OCI-LY1 (cell line): Measurements from ENCODE around the gene JMJD1C.

Experiments
- H2AFZ ChIP-seq: fragments of 200-600 bp; sonication (generic), shearing (Covaris generic); 2 replicates; pipeline ENCODE4 v1.6.0; 2014; ENCODE audit warnings: antibody characterized with exemption, mild to moderate bottlenecking, low read length
- H3F3A ChIP-seq: fragments of 200-600 bp; sonication (generic), shearing (Covaris generic); 2 replicates; pipeline ENCODE4 v1.6.0; 2014; ENCODE audit warnings: mild to moderate bottlenecking, antibody characterized with exemption, low read length, moderate library complexity; ENCODE audit not compliant: insufficient read depth
- H3K27ac ChIP-seq: fragments of 200-600 bp; sonication (generic); 2 replicates; pipeline ENCODE4 v1.5.1; 2014; ENCODE audit warnings: low read length, mixed run types, mild to moderate bottlenecking, low read depth; ENCODE audit not compliant: poor library complexity, severe bottlenecking
- H3K27me3 ChIP-seq: fragments of 200-600 bp; sonication (generic); 2 replicates; pipeline ENCODE4 v1.6.0; 2014; ENCODE audit warnings: antibody characterized with exemption, mild to moderate bottlenecking, low read length, moderate library complexity; ENCODE audit not compliant: insufficient read depth
- H3K36me3 ChIP-seq: fragments of 200-600 bp; sonication (generic); 2 replicates; pipeline ENCODE4 v1.6.1; 2014; ENCODE audit warnings: mild to moderate bottlenecking, antibody characterized with exemption, low read length, moderate library complexity, mixed read lengths; ENCODE audit not compliant: insufficient read depth
- H3K4me1 ChIP-seq: fragments of 200-600 bp; sonication (generic); 2 replicates; pipeline ENCODE4 v1.5.1; 2014; ENCODE audit warnings: mild to moderate bottlenecking, low read length, moderate library complexity; ENCODE audit not compliant: insufficient read depth, severe bottlenecking
- H3K4me2 ChIP-seq: fragments of 200-600 bp; sonication (generic), shearing (Covaris generic); 2 replicates; pipeline ENCODE4 v1.6.1; 2014; ENCODE audit warnings: low read length
- H3K4me3 ChIP-seq: fragments of 200-600 bp; sonication (generic); 2 replicates; pipeline ENCODE4 v1.5.1; 2014; ENCODE audit warnings: low read length, low read depth, mild to moderate bottlenecking, mixed read lengths; ENCODE audit not compliant: poor library complexity, severe bottlenecking
- H3K79me2 ChIP-seq: fragments of 200-600 bp; shearing (Covaris generic); 2 replicates; pipeline ENCODE4 v1.6.1; 2016; ENCODE audit warnings: mixed run types, low read length, mixed read lengths; ENCODE audit not compliant: insufficient read depth
- H3K9ac ChIP-seq: fragments of 200-600 bp; sonication (generic), shearing (Covaris generic); 2 replicates; pipeline ENCODE4 v1.6.1; 2014; ENCODE audit warnings: mild to moderate bottlenecking, low read length, mixed read lengths
- H3K9me2 ChIP-seq: fragments of 200-600 bp; sonication (generic), shearing (Covaris generic); 2 replicates; pipeline ENCODE4 v1.6.1; 2014; ENCODE audit warnings: low read depth, mild to moderate bottlenecking, low read length, mixed read lengths
- H3K9me3 ChIP-seq: fragments of 200-600 bp; shearing (Covaris generic); 2 replicates; pipeline ENCODE4 v1.6.1; 2014; ENCODE audit warnings: low read length, mixed read lengths
- H4K20me1 ChIP-seq: fragments of 200-600 bp; sonication (generic), shearing (Covaris generic); 2 replicates; pipeline ENCODE4 v1.6.0; 2016; ENCODE audit warnings: mild to moderate bottlenecking, low read length; ENCODE audit not compliant: insufficient read depth
- EZH2 ChIP-seq: fragments of 200-600 bp; sonication (generic), shearing (Covaris generic); IDR thresholded peaks from 2 replicates; pipeline ENCODE4 v1.8.0; 2017; ENCODE audit warnings: borderline replicate concordance, mixed run types, mild to moderate bottlenecking, antibody characterized with exemption, low read length, moderate library complexity, mixed read lengths
- TF ChIP-seq, protein P1 (sequence below): fragments of 200-600 bp; sonication (generic), shearing (Covaris generic); IDR thresholded peaks from 2 replicates; pipeline ENCODE4 v1.5.1; 2017; ENCODE audit warnings: mild to moderate bottlenecking, antibody characterized with exemption, low read length, moderate library complexity, mixed read lengths

JMJD1C gene

DNA sequence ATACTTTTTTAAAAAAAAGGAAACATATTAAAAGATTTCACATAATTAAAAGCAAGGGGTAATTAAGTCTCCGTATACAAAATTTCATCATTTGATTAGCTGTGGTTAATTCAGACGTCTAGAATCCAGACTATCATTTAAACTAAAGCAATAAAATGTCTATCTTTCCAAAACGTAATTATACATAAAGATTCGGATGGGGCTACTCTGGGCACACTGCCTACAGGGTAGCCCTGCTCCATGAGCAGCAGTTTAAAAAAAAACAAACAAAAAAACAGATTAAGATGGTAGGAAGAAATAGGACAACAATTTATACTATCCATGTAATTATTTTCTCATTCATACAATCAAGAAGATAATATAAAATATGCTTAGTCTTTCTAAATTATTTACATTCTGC lies 236.6 kb downstream of the JMJD1C start:
- Histone ChIP-seq H3K36me3 (peaks cover 11% of the 10 kb centered on the region; the same call in 1 of the 2 replicates), H3K4me2 (no peak overlapping the region), H3K4me3 (no peak overlapping the region), H4K20me1 (peaks cover 3% of the 10 kb centered on the region; the same call in 1 of the 2 replicates), H3K27ac (no peak overlapping the region), H3K4me1 (peaks cover 19% of the 10 kb centered on the region), H3K9me2 (no peaks in the 10 kb centered on the region), H3F3A (no peaks in the 10 kb centered on the region), H2AFZ (no peak overlapping the region), H3K27me3 (no peaks in the 10 kb centered on the region), H3K79me2 (peaks cover 86% of the 10 kb centered on the region), H3K9me3 (no peaks in the 10 kb centered on the region), H3K9ac (no peak overlapping the region)
- no peak for TF ChIP-seq EZH2
- TF ChIP-seq, protein P1, sequence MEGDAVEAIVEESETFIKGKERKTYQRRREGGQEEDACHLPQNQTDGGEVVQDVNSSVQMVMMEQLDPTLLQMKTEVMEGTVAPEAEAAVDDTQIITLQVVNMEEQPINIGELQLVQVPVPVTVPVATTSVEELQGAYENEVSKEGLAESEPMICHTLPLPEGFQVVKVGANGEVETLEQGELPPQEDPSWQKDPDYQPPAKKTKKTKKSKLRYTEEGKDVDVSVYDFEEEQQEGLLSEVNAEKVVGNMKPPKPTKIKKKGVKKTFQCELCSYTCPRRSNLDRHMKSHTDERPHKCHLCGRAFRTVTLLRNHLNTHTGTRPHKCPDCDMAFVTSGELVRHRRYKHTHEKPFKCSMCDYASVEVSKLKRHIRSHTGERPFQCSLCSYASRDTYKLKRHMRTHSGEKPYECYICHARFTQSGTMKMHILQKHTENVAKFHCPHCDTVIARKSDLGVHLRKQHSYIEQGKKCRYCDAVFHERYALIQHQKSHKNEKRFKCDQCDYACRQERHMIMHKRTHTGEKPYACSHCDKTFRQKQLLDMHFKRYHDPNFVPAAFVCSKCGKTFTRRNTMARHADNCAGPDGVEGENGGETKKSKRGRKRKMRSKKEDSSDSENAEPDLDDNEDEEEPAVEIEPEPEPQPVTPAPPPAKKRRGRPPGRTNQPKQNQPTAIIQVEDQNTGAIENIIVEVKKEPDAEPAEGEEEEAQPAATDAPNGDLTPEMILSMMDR = no peak

DNA sequence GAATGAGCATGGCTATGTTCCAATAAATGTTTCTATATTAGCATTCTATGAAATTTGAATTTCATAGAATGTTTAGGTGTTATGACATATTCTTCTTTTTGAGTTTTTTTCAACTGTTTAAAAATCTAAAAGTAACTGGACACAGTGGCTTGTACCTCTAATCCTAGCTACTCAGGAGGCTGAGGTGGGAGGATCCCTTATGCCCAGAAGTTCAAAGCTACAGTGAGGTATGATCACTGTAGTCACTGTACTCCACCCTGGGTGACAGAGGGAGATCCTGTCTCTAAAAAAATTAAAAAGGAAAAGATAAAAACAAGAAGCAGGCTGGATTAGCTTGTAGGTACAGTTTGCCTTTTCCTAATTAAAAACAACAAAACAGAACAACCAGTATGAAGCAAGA lies 237.5 kb downstream of the JMJD1C start:
- Histone ChIP-seq H3K4me2 (no peak overlapping the region), H3F3A (no peaks in the 10 kb centered on the region), H3K4me3 (no peak overlapping the region), H3K9me3 (no peaks in the 10 kb centered on the region), H2AFZ (no peak overlapping the region), H3K9me2 (no peaks in the 10 kb centered on the region), H3K27me3 (no peaks in the 10 kb centered on the region), H3K36me3 (peaks cover 5% of the 10 kb centered on the region; the same call in 1 of the 2 replicates), H3K4me1 (peaks cover 19% of the 10 kb centered on the region), H3K9ac (no peak overlapping the region), H4K20me1 (peaks cover 3% of the 10 kb centered on the region; the same call in 1 of the 2 replicates), H3K27ac (no peak overlapping the region), H3K79me2 (peaks cover 78% of the 10 kb centered on the region)
- TF ChIP-seq EZH2 = no peak
- TF ChIP-seq, protein P1 = no peak

DNA sequence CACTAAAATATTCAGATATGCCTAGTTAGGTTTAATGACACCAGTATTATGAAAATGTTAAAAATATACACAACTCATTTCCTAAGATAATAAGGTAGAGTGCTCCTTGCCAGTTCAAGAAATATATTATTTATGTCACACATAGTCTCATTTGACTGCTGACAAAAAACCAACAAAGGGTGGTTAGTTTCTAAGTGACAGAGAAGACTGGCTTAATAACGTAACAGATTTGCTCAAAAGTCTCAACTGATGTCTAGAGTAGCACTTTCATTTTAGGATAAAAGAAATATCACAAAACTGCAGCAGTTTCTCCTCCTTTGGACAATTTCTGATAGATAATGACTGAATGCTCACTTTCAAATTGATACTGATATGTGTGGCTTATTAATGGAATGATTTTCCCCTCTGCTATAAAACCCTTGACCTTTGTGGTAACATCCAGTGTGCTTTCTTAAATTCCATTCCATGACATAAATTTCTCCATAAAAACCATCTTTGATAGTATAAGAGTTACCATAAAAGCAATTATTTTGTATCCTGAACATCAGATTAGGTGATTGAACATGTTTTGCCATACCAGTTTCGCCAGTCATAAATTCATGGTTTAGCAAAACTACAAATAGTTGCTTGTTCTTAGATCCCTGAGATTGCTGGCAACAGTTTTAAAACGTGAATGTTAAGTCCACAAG lies 238.4 kb downstream of the JMJD1C start:
- Histone ChIP-seq H3K27me3 (no peaks in the 10 kb centered on the region), H3K4me2 (no peak overlapping the region), H3K79me2 (peaks cover 69% of the 10 kb centered on the region), H3K4me3 (no peak overlapping the region), H3K27ac (no peak overlapping the region), H4K20me1 (no peaks in the 10 kb centered on the region), H3K4me1 (peaks cover 19% of the 10 kb centered on the region), H2AFZ (no peak overlapping the region), H3K9me2 (no peaks in the 10 kb centered on the region), H3K9me3 (no peaks in the 10 kb centered on the region), H3K36me3 (peaks cover 5% of the 10 kb centered on the region; the same call in 1 of the 2 replicates), H3K9ac (no peak overlapping the region), H3F3A (no peaks in the 10 kb centered on the region)
- TF ChIP-seq, protein P1 = no peak
- TF ChIP-seq EZH2 = no peak
